Activated CD4-positive, alpha-beta T cell treated with anti-CD3 and anti-CD28 coated beads, Interleukin-2, amount 10 ng/mL, durations not matched to agents 24 days and 14 days (primary cell): Measurements from ENCODE around the gene KLK10. TPM values are rescaled to one million over a fixed set of nuclear protein-coding genes. Genes with fewer than 3 reads are reported as not detected.

Experiments used
- total RNA-seq: library from RNA; stranded (reverse); gene quantifications from 2 replicates; pipeline ENCODE4 v1.2.3, GENCODE V29; 2022

Gene KLK10
- total RNA-seq, 1 donor from 2014 or later = not detected

Other genes with a start within 250 kb of the KLK10 start
- gene GPR32, start 249.2 kb downstream of the KLK10 start, total RNA-seq = not detected in 2 replicates
- not detected in 2 replicates for gene ACP4, start 229.3 kb downstream of the KLK10 start, total RNA-seq
- 3.0 TPM in 2 replicates for gene KLK1, start 195.9 kb downstream of the KLK10 start, total RNA-seq
- not detected in 2 replicates for gene KLK15, start 186.1 kb downstream of the KLK10 start, total RNA-seq
- not detected in 2 replicates for gene KLK3, start 164.8 kb downstream of the KLK10 start, total RNA-seq
- 0.33 and 0.75 TPM in 2 replicates for gene KLK2, start 146.3 kb downstream of the KLK10 start, total RNA-seq
- gene KLK4, start 108.3 kb downstream of the KLK10 start, total RNA-seq = not detected in 2 replicates
- not detected in 2 replicates for gene KLK5, start 66.7 kb downstream of the KLK10 start, total RNA-seq
- gene KLK6, start 50.1 kb downstream of the KLK10 start, total RNA-seq = not detected in 2 replicates
- not detected in 2 replicates for gene KLK7, start 35.8 kb downstream of the KLK10 start, total RNA-seq
- not detected in 2 replicates for gene KLK8, start 18.1 kb downstream of the KLK10 start, total RNA-seq
- gene KLK11, start 6.9 kb upstream of the KLK10 start, total RNA-seq = not detected in 2 replicates
- not detected in 2 replicates for gene KLK12, start 15.3 kb upstream of the KLK10 start, total RNA-seq
- not detected in 2 replicates for gene KLK13, start 45.4 kb upstream of the KLK10 start, total RNA-seq
- gene KLK14, start 63.2 kb upstream of the KLK10 start, total RNA-seq = 0.91 and 1.1 TPM in 2 replicates
- 12.8 and 13.4 TPM in 2 replicates for gene CTU1, start 88.7 kb upstream of the KLK10 start, total RNA-seq
- gene SIGLEC9, start 105.2 kb upstream of the KLK10 start, total RNA-seq = 0.33 and 0.52 TPM in 2 replicates
- gene SIGLEC7, start 122.6 kb upstream of the KLK10 start, total RNA-seq = not detected in 2 replicates
- gene CD33, start 205.4 kb upstream of the KLK10 start, total RNA-seq = 6.5 and 8.7 TPM in 2 replicates
- gene SIGLECL1, start 231.4 kb upstream of the KLK10 start, total RNA-seq = not detected in 2 replicates